ENCODE data around the gene CBFA2T3. TPM values are rescaled to one million over a fixed set of nuclear protein-coding genes. Genes with fewer than 3 reads are reported as not detected.

CBFA2T3 gene
- total RNA-seq, 1 donor from 2014 or later: not detected

- DNase-seq (ENCODE audit: extremely low spot score, unreplicated experiment): no peak
- Mint-ChIP-seq H3K4me1 (ENCODE audit: unreplicated experiment) (no peaks in the 10 kb centered on the region), H3K4me3 (ENCODE audit: unreplicated experiment) (no peak overlapping the region), H3K9me3 (ENCODE audit: unreplicated experiment) (no peaks in the 10 kb centered on the region), H3K27me3 (ENCODE audit: unreplicated experiment) (peaks cover 24% of the 10 kb centered on the region), H3K36me3 (ENCODE audit: unreplicated experiment) (no peaks in the 10 kb centered on the region), H3K27ac (ENCODE audit: unreplicated experiment) (no peak overlapping the region)
- TF ChIP-seq CTCF (IDR thresholded peaks at IDR 0.05): no peak
These were observed 7.6 kb downstream of the CBFA2T3 start for GRCh38 chr16:88969361-88969831.

GRCh38 chr16:88968589-88969280 lies 8.3 kb downstream of the CBFA2T3 start:
- H3K27me3 Mint-ChIP-seq (ENCODE audit: unreplicated experiment): peaks cover 19% of the 10 kb centered on the region
- H3K9me3 Mint-ChIP-seq (ENCODE audit: unreplicated experiment): no peaks in the 10 kb centered on the region
- no peaks in the 10 kb centered on the region for H3K36me3 Mint-ChIP-seq (ENCODE audit: unreplicated experiment)

GRCh38 chr16:88967830-88968588 lies 9.0 kb downstream of the CBFA2T3 start:
- Mint-ChIP-seq H3K4me3 (ENCODE audit: unreplicated experiment) (no peak overlapping the region), H3K27me3 (ENCODE audit: unreplicated experiment) (peaks cover 21% of the 10 kb centered on the region), H3K4me1 (ENCODE audit: unreplicated experiment) (no peaks in the 10 kb centered on the region), H3K36me3 (ENCODE audit: unreplicated experiment) (no peaks in the 10 kb centered on the region), H3K27ac (ENCODE audit: unreplicated experiment) (no peak overlapping the region), H3K9me3 (ENCODE audit: unreplicated experiment) (no peaks in the 10 kb centered on the region)
- TF ChIP-seq CTCF (IDR thresholded peaks at IDR 0.05): no peak
- DNase-seq (ENCODE audit: extremely low spot score, unreplicated experiment): no peak

More at GRCh38 chr16:88968589-88969280, 8.3 kb downstream of the CBFA2T3 start:
- Mint-ChIP-seq H3K27ac (ENCODE audit: unreplicated experiment) (no peak overlapping the region), H3K4me3 (ENCODE audit: unreplicated experiment) (no peak overlapping the region), H3K4me1 (ENCODE audit: unreplicated experiment) (no peaks in the 10 kb centered on the region)
- TF ChIP-seq CTCF (IDR thresholded peaks at IDR 0.05): no peak
- DNase-seq (ENCODE audit: extremely low spot score, unreplicated experiment): no peak

GRCh38 chr16:88966986-88967829 lies 9.8 kb downstream of the CBFA2T3 start:
- no peak for TF ChIP-seq CTCF (IDR thresholded peaks at IDR 0.05)
- Mint-ChIP-seq H3K4me1 (ENCODE audit: unreplicated experiment) (no peaks in the 10 kb centered on the region), H3K27me3 (ENCODE audit: unreplicated experiment) (peaks cover 14% of the 10 kb centered on the region), H3K36me3 (ENCODE audit: unreplicated experiment) (no peaks in the 10 kb centered on the region), H3K9me3 (ENCODE audit: unreplicated experiment) (no peaks in the 10 kb centered on the region), H3K4me3 (ENCODE audit: unreplicated experiment) (no peak overlapping the region), H3K27ac (ENCODE audit: unreplicated experiment) (no peak overlapping the region)
- DNase-seq (ENCODE audit: extremely low spot score, unreplicated experiment): no peak
